ENCODE data around the gene HTR7.

- TF ChIP-seq POLR2A (IDR thresholded peaks at IDR 0.05), result no peak
- TF ChIP-seq, protein P1, sequence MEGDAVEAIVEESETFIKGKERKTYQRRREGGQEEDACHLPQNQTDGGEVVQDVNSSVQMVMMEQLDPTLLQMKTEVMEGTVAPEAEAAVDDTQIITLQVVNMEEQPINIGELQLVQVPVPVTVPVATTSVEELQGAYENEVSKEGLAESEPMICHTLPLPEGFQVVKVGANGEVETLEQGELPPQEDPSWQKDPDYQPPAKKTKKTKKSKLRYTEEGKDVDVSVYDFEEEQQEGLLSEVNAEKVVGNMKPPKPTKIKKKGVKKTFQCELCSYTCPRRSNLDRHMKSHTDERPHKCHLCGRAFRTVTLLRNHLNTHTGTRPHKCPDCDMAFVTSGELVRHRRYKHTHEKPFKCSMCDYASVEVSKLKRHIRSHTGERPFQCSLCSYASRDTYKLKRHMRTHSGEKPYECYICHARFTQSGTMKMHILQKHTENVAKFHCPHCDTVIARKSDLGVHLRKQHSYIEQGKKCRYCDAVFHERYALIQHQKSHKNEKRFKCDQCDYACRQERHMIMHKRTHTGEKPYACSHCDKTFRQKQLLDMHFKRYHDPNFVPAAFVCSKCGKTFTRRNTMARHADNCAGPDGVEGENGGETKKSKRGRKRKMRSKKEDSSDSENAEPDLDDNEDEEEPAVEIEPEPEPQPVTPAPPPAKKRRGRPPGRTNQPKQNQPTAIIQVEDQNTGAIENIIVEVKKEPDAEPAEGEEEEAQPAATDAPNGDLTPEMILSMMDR (IDR thresholded peaks at IDR 0.05), result no peak
These were observed 53.5 kb downstream of the HTR7 start for GRCh38 chr10:90804354-90804753.
